ENCODE data around the gene BAHCC1. TPM values are rescaled to one million over a fixed set of nuclear protein-coding genes. Genes with fewer than 3 reads are reported as not detected.

BAHCC1 gene
- total and polyA plus RNA-seq, 2 of the 4 experiments (the other 2 are of a cell fraction) = 0.36 to 7.8 TPM

DNA sequence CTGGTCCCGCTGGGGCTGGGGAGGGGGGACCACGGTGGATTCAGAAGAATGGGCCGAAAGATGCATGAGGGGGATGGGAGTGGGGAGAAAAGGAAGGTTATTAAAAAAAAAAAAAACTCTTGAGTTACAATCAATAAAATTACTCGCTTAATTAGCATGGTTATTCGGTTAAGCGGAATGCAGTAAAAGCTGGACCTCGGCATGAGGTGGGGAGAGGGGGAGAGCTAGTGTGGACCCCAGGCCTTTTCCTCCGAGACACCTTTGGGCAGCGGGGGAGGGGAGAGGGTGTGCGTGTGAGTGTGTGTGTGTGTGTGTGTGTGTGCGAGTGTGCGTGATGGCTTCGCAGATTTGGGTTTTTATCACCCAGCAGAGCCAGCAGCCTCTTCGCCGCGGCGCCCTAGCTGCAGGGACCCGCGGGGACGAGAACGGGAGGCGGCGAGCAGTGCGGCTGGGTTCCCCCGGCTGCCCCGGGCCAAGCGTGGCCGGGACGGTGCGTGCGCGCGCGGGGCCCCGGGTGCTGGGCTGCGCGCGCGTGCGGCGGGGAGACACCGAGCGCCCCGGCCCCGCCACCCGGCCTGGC is 3.7 kb downstream of the BAHCC1 start:
- Histone ChIP-seq H2BK5ac (ENCODE audit: low read depth, low read length, poor library complexity, severe bottlenecking) (peak overlapping the region; percentile 96), H3K27ac (ENCODE audit: insufficient read depth, low read length) (peak overlapping the region; percentile 90), H3K4me2 (ENCODE audit: low read depth, low read length) (peak overlapping the region; percentile 90), H2BK15ac (ENCODE audit: low read depth, low read length) (peak overlapping the region; percentile 12; the same call in 2 of the 3 replicates), H3K4me1 (ENCODE audit: control insufficient read depth, insufficient read depth, low read length) (peaks cover 26% of the 10 kb centered on the region), H3K27me3 (ENCODE audit: control insufficient read depth, insufficient read depth, low read length) (no peaks in the 10 kb centered on the region), H3K9me3 (ENCODE audit: control insufficient read depth, insufficient read depth, low read length) (no peaks in the 10 kb centered on the region), H3K4ac (ENCODE audit: low read depth, low read length) (peak overlapping the region; percentile 93), H3K18ac (ENCODE audit: low read depth, low read length) (peak overlapping the region; percentile 90), H3K9ac (ENCODE audit: low read depth, low read length) (peak overlapping the region; percentile 80), H3K79me1 (ENCODE audit: low read depth in 1 of 2, low read length in 2 of 2) (peaks cover 16 to 39% of the 10 kb centered on the region in 2 experiments; a peak in 3 of 4 replicates), H3K14ac (replicated peaks; ENCODE audit: low read depth, low read length) (peak overlapping the region; percentile 82), H3K4me3 (ENCODE audit: insufficient read depth, low read depth, low read length) (peak overlapping the region; percentile 48), H3K23ac (ENCODE audit: low read depth, low read length) (peak overlapping the region; percentile 96), H2BK20ac (ENCODE audit: low read depth, low read length) (peak overlapping the region; percentile 61; the same call in 1 of the 2 replicates), H3K56ac (ENCODE audit: extremely low read depth, insufficient read depth, low read length) (peak overlapping the region; percentile 79; the same call in 1 of the 2 replicates), H2BK120ac (ENCODE audit: low read depth, low read length) (peak overlapping the region; percentile 90), H4K8ac (ENCODE audit: low read depth in 2 of 2, low read length in 2 of 2) (peak overlapping the region; percentile 76 to 89), H4K20me1 (ENCODE audit: insufficient read depth, low read length) (peaks cover 10% of the 10 kb centered on the region), H3K9me1 (ENCODE audit: insufficient read depth, low read length) (no peaks in the 10 kb centered on the region), H3K36me3 (ENCODE audit: control insufficient read depth, insufficient read depth, low read length) (no peaks in the 10 kb centered on the region; the same call in 1 of the 2 replicates), H4K5ac (ENCODE audit: low read depth, low read length) (peak overlapping the region; percentile 79), H2AK9ac (replicated peaks; ENCODE audit: low read depth, low read length, poor library complexity) (peak overlapping the region; percentile 92), H2AK5ac (ENCODE audit: low read depth, low read length) (peak overlapping the region; percentile 54), H2AFZ (replicated peaks; ENCODE audit: low read length, poor library complexity) (peak overlapping the region; percentile 86), H4K91ac (ENCODE audit: insufficient read depth, low read depth, low read length) (peak overlapping the region; percentile 92)
- dilution Hi-C loops (cut with HindIII; ENCODE audit: low sequenced_read_pairs, unreplicated experiment) (no loop called here), in situ Hi-C loops (cut with MboI; ENCODE audit: low sequenced_read_pairs) (no loop called here), intact Hi-C loops (cut with micrococcal nuclease) (loop anchor here (1.0 kb wide), 1 partner anchor 85 kb away; no protein-coding TSS in a partner anchor)
- no TSS peak for BruUV-seq (replicated peaks)
- TF ChIP-seq RCOR1 (IDR thresholded peaks at IDR 0.05; ENCODE audit: insufficient replicate concordance, low read length) (no peak), CEBPB (IDR thresholded peaks at IDR 0.05; ENCODE audit: low read depth, low read length) (no peak), RAD21 (IDR thresholded peaks at IDR 0.05; ENCODE audit: low read length) (no peak)
- ATAC-seq (ENCODE audit: low read depth) = no peak
- POLR2A ChIA-PET (ENCODE audit: unreplicated experiment) = interaction anchor here (0.7 kb wide), 1 partner anchor 9 kb away, joined by 3 read pairs; no protein-coding TSS in a partner anchor
- WGBS, 2 experiments (ENCODE audit: extremely low coverage in 2 of 2, insufficient read length in 1 of 2) = 0% methylated on average over 9 of the region's 46 CpGs; no CpG with 5 or more reads in 1 of the 2 experiments
- DNase-seq = no peak
- CTCF ChIA-PET = no interaction called here
